HFF-Myc (cell line): ENCODE data around the gene DBX1.

Source experiments
- DNase-seq: peaks from one replicate; pipeline ENCODE4 v3.0.0-alpha.2; 2011; ENCODE audit warnings: low read depth; ENCODE audit errors: extremely low read depth
- H3K4me3 ChIP-seq: replicated peaks from 2 replicates; pipeline ENCODE4 v1.5.1; 2011; ENCODE audit warnings: low read depth, mild to moderate bottlenecking, control low read depth, low read length
- CTCF ChIP-seq: IDR thresholded peaks from 2 replicates; pipeline ENCODE4 v1.5.1; 2012; ENCODE audit warnings: mild to moderate bottlenecking, low read depth, low read length, control low read depth; ENCODE audit errors: missing control alignments

DBX1 gene

DNA sequence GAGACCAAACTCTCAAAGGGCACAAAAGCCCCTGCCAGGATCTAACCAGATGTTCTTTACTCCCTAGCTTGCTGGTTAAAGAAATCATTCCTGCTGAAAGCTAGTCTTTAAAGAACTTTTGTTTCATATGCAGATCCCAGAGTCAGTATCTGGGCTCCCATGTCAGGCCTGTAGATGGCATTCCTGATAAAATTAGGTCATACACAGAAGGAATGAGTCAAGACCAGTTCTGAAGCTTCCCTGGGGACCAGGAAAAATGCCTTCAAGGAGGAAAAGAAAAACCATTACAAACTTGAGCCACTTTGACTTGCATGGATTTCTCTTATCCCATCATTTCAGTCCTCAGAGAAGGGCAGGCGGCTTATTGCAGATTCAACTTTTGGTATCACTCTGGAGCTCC, 5.9 kb downstream of the DBX1 start:
- DNase-seq = no peak
- no peak for TF ChIP-seq CTCF
- no peak overlapping the region for H3K4me3 ChIP-seq

DNA sequence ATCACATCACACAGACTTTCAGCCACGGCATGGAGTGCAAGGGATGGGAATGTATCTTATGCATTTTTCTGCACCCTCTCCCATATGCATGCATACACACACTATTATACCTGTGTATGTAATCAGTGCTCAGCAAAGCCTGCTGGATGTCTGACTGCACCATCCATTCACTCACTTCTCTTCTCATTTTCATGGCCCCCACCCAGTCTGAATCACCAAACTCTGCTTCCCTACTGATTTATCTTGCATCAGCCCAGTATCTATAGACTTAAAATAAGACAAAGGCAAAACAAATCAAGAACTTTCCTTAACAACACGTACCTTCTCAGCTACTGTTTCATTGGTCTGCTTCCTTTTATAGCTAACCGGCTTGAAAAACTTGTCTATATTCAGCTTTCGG, 21.6 kb downstream of the DBX1 start:
- no peak for DNase-seq
- TF ChIP-seq CTCF = no peak
- H3K4me3 ChIP-seq = no peak overlapping the region

GRCh38 chr11:20137637-20138036, 22.6 kb downstream of the DBX1 start:
- no peak overlapping the region for H3K4me3 ChIP-seq
- no peak for TF ChIP-seq CTCF
- no peak for DNase-seq

- TF ChIP-seq CTCF = no peak
- no peak for DNase-seq
Measured at GRCh38 chr11:20134991-20135736, 25.1 kb downstream of the DBX1 start.

GRCh38 chr11:20132667-20133039, 27.6 kb downstream of the DBX1 start:
- DNase-seq = no peak
- H3K4me3 ChIP-seq = peak overlapping the region; percentile 46; the same call in 1 of the 2 replicates
- TF ChIP-seq CTCF = no peak

More at GRCh38 chr11:20134991-20135736, 25.1 kb downstream of the DBX1 start:
- H3K4me3 ChIP-seq = no peak overlapping the region

DNA sequence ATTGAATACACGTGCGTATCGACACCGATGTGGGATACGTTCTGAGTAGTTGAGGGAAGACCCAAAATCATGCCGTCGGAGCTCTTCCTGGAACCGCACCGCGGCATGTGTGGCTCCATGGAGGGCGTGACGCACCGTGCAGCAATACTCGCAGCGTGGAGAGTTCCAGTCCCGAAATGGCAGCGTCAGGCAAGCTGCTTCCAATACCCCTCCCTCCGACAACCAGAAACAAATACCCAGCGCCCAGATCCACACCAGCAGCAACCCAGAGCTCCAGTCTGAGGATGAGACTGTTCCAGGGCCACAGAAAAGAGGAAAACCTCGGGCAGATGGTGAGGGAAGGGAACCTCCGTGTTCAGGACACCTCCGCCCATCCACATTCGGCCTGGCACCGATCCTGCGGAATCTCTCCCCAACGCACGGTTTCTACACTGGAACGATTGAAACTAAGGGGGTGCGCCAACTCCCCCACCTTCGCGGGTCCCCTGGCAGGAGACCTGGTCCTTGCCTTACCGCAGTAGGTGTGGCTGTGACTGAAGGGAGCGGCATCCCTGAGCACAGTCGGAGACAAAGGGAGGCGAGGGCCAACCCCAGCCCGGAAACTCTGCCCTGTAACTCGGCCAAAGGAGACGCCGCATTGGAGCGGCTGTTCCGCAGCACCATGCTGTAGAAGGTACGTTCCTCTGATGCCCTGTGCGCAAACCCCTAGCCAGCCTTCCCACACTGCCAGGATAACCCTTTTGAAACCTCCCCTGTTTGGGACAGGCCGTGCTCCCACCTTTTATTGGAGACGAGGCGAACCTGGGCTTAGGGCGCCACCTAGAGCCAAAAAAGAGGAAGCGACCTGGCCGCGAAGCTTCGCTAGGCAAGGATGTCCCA, 28.2 kb downstream of the DBX1 start:
- peak; percentile 89 for TF ChIP-seq CTCF
- no peak for DNase-seq
- H3K4me3 ChIP-seq = peak overlapping the region; percentile 46
